ENCODE data around the gene AP2A2. TPM values are rescaled to one million over a fixed set of nuclear protein-coding genes. Genes with fewer than 3 reads are reported as not detected.

The AP2A2 gene
- total RNA-seq, 1 experiment from 2014 or later: 29.6 TPM

DNA sequence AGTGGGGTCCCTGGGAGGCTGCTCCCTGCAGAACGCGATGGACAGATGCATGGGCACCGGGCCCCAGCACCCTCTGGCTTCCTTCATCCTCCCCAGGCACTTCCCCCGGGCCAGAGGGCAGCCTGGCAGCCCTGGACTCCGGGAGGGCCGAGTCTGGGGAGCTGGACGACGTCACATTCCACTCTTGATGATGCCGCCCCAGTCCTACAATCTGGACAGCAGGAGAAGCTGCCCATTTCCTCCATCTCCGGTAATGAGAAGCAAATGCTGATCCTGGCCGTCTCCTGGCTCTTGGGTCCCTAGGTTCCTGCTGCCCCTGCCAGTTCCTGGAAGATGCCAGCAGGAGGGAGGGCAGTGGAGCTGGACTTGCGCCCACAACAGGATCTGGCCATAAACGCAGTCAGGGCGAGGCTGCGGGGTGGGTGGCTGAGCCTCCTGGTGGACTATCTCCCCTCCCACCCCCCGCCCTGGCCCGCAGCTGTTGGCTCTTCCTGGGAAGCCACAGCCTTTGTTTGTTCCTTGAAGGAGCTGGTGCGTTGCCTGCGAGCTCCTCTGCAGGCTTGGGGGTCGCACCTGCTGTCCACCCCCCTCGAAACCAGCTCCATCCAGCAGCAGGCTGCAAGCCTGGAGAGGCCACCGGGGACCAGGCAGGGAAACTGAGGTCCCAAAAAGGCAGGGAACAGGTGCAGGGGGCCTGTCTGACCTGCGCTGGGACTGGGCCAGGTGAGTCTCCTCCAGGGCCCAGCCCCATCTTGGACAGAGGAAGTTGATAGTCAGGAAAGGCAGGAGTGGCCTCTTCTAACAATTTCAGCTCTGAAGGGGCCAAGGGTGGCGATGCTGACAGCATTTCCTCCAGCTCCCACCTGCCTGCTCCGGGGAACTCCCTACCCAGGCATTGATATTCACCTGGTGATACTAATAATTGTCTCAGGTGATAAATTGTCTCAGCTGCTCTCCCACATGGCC, 128.8 kb downstream of the AP2A2 start:
- H4K20me1 ChIP-seq (ENCODE audit: low read length): no peaks in the 10 kb centered on the region
- H3F3A ChIP-seq (ENCODE audit: low read length, unreplicated experiment): no peaks in the 10 kb centered on the region
- DNase-seq (peak; percentile 83), ATAC-seq (peak; percentile 44)
- BruUV-seq (replicated peaks): TSS peak; percentile 87
- no peaks in the 10 kb centered on the region for H3K36me3 ChIP-seq (ENCODE audit: low read depth, low read length)
- peak overlapping the region; percentile 99 for H3K9ac ChIP-seq (ENCODE audit: low read length)
- POLR2A ChIA-PET (ENCODE audit: unreplicated experiment): interaction anchor here (0.6 to 1.7 kb wide), 5 partner anchors 14 to 156 kb away, joined by 3 to 38 read pairs (median 5); partner anchors contain the start of gene CHID1
- H3K79me2 ChIP-seq (ENCODE audit: low read length): no peaks in the 10 kb centered on the region
- peak overlapping the region; percentile 61 for H3K4me3 ChIP-seq (ENCODE audit: low read length)
- no peaks in the 10 kb centered on the region for H3K27me3 ChIP-seq (ENCODE audit: low read length)
- peaks cover 40% of the 10 kb centered on the region for H3K4me1 ChIP-seq (ENCODE audit: insufficient read depth, low read length)
- TF ChIP-seq EZH2 (IDR thresholded peaks at IDR 0.05; ENCODE audit: low read length, unreplicated experiment): no peak
- TF ChIP-seq, protein P1, sequence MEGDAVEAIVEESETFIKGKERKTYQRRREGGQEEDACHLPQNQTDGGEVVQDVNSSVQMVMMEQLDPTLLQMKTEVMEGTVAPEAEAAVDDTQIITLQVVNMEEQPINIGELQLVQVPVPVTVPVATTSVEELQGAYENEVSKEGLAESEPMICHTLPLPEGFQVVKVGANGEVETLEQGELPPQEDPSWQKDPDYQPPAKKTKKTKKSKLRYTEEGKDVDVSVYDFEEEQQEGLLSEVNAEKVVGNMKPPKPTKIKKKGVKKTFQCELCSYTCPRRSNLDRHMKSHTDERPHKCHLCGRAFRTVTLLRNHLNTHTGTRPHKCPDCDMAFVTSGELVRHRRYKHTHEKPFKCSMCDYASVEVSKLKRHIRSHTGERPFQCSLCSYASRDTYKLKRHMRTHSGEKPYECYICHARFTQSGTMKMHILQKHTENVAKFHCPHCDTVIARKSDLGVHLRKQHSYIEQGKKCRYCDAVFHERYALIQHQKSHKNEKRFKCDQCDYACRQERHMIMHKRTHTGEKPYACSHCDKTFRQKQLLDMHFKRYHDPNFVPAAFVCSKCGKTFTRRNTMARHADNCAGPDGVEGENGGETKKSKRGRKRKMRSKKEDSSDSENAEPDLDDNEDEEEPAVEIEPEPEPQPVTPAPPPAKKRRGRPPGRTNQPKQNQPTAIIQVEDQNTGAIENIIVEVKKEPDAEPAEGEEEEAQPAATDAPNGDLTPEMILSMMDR (conservative IDR thresholded peaks at IDR 0.05; ENCODE audit: low read depth, low read length): no peak; the same call in 1 of the 2 replicates
- no peak for TF ChIP-seq EZH2phosphoT487 (IDR thresholded peaks at IDR 0.05; ENCODE audit: borderline replicate concordance, low read length)
- intact Hi-C loops (cut with micrococcal nuclease): loop anchor here (1.0 to 5.0 kb wide), 2 partner anchors 19 to 212 kb away; partner anchors contain the start of genes POLR2L and TSPAN4
- CTCF ChIA-PET: interaction anchor here (0.7 to 1.0 kb wide), 2 partner anchors 19 to 179 kb away, joined by 3 read pairs; no protein-coding TSS in a partner anchor
- H3K4me2 ChIP-seq (ENCODE audit: low read length): peak overlapping the region; percentile 88
- H3K27ac ChIP-seq (ENCODE audit: low read length): peak overlapping the region; percentile 99
- H2AFZ ChIP-seq (ENCODE audit: low read length): no peak overlapping the region
- no peaks in the 10 kb centered on the region for H3K9me3 ChIP-seq (ENCODE audit: low read length)
- no peaks in the 10 kb centered on the region for H3K9me2 ChIP-seq (replicated peaks; ENCODE audit: low read length)

DNA sequence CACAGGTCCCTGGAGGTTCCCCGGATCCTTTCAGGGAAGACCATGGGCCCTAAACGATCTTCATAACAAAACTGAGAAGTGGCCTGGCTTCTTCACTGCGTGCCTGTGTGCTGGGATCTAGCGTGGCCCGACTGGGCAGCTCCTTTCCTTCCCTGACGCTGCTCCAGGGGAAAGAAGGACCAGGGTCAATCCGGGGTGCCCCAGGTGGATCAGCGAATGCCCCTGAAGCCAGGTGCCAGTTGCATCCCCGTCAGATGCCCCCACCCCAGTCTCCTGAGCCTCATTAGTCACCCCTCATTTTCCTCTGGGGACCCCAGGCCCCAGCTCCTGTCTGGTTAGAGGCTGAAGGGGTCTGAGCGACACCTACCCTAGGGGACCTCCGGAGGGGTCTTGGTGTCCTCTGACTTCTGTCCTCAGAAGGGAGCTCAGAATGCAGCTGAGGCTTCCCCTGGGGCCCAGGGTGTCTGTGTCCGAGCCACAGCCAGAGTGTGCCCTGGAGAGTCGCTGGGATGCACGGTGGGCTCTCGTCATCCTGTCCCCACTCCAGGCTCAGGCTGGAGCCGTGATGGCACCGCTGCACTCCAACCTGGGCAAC, 129.5 kb downstream of the AP2A2 start:
- no peak for DNase-seq
- TF ChIP-seq, protein P1 (conservative IDR thresholded peaks at IDR 0.05; ENCODE audit: low read depth, low read length): no peak
- TF ChIP-seq EZH2phosphoT487 (IDR thresholded peaks at IDR 0.05; ENCODE audit: borderline replicate concordance, low read length) (no peak), EZH2 (IDR thresholded peaks at IDR 0.05; ENCODE audit: low read length, unreplicated experiment) (no peak)
- H3K27me3 ChIP-seq (ENCODE audit: low read length): no peaks in the 10 kb centered on the region
- H3F3A ChIP-seq (ENCODE audit: low read length, unreplicated experiment): no peaks in the 10 kb centered on the region
- peak overlapping the region; percentile 99 for H3K27ac ChIP-seq (ENCODE audit: low read length)
- H3K4me3 ChIP-seq (ENCODE audit: low read length): peak overlapping the region; percentile 61; the same call in 1 of the 2 replicates
- no peak overlapping the region for H2AFZ ChIP-seq (ENCODE audit: low read length)
- CTCF ChIA-PET: interaction anchor here (1.0 kb wide), 1 partner anchor 18 kb away, joined by 3 read pairs; no protein-coding TSS in a partner anchor
- intact Hi-C loops (cut with micrococcal nuclease): no loop called here
- H3K4me1 ChIP-seq (ENCODE audit: insufficient read depth, low read length): peaks cover 46% of the 10 kb centered on the region
- H3K4me2 ChIP-seq (ENCODE audit: low read length): peak overlapping the region; percentile 88
- H3K79me2 ChIP-seq (ENCODE audit: low read length): no peaks in the 10 kb centered on the region
- TSS peak; percentile 68 for BruUV-seq (replicated peaks)
- peak overlapping the region; percentile 99 for H3K9ac ChIP-seq (ENCODE audit: low read length)
- no peaks in the 10 kb centered on the region for H3K9me2 ChIP-seq (replicated peaks; ENCODE audit: low read length)
- POLR2A ChIA-PET (ENCODE audit: unreplicated experiment): interaction anchor here (0.6 to 1.7 kb wide), 4 partner anchors 13 to 157 kb away, joined by 3 to 38 read pairs (median 11); no protein-coding TSS in a partner anchor
- ATAC-seq: no peak
- no peaks in the 10 kb centered on the region for H4K20me1 ChIP-seq (ENCODE audit: low read length)
- no peaks in the 10 kb centered on the region for H3K36me3 ChIP-seq (ENCODE audit: low read depth, low read length)
- H3K9me3 ChIP-seq (ENCODE audit: low read length): no peaks in the 10 kb centered on the region

Measured in PC-3 (cell line).